Neuron (in vitro differentiated cells): ENCODE results near the gene HNF4A.
"Not testable (repeated sequence)": the region's sequence is repeated elsewhere in the genome, so short reads cannot be mapped to it uniquely, and the experiment has no call there.

ENCODE experiments used
- H2AFZ ChIP-seq: one replicate; pipeline ENCODE4 v1.6.1; 2013; ENCODE audit warnings: low read depth, mild to moderate bottlenecking, inconsistent platforms, low read length, moderate library complexity
- H3K27me3 ChIP-seq: one replicate; pipeline ENCODE4 v1.6.1; 2013; ENCODE audit warnings: low read length; ENCODE audit not compliant: insufficient read depth
- H3K36me3 ChIP-seq: one replicate; pipeline ENCODE4 v1.6.1; 2013; ENCODE audit warnings: low read length; ENCODE audit not compliant: insufficient read depth
- H3K4me1 ChIP-seq: one replicate; pipeline ENCODE4 v1.6.1; 2013; ENCODE audit warnings: low read length; ENCODE audit not compliant: insufficient read depth
- H3K4me3 ChIP-seq: 2 replicates; pipeline ENCODE4 v1.5.1; 2013; ENCODE audit warnings: mild to moderate bottlenecking, low read length, moderate library complexity
- H3K9me3 ChIP-seq: one replicate; pipeline ENCODE4 v1.6.1; 2013; ENCODE audit warnings: low read length

Gene HNF4A

GRCh38 chr20:44463466-44463865, 108.0 kb downstream of the HNF4A start:
- Histone ChIP-seq H3K4me3 (no peak overlapping the region), H3K4me1 (peaks cover 3% of the 10 kb centered on the region), H2AFZ (no peak overlapping the region), H3K36me3 (no peaks in the 10 kb centered on the region), H3K27me3 (no peaks in the 10 kb centered on the region), H3K9me3 (no peaks in the 10 kb centered on the region)

GRCh38 chr20:44464514-44464913, 109.0 kb downstream of the HNF4A start:
- Histone ChIP-seq H3K4me1 (peaks cover 3% of the 10 kb centered on the region), H3K27me3 (no peaks in the 10 kb centered on the region), H3K9me3 (no peaks in the 10 kb centered on the region), H3K4me3 (no peak overlapping the region), H2AFZ (no peak overlapping the region), H3K36me3 (no peaks in the 10 kb centered on the region)

GRCh38 chr20:44465001-44465560, 109.6 kb downstream of the HNF4A start:
- H2AFZ ChIP-seq: no peak overlapping the region
- H3K4me1 ChIP-seq: peaks cover 3% of the 10 kb centered on the region
- H3K4me3 ChIP-seq: no peak overlapping the region
- no peaks in the 10 kb centered on the region for H3K27me3 ChIP-seq
- no peaks in the 10 kb centered on the region for H3K9me3 ChIP-seq
- H3K36me3 ChIP-seq: no peaks in the 10 kb centered on the region

- Histone ChIP-seq H3K9me3 (no peaks in the 10 kb centered on the region), H3K4me1 (no peaks in the 10 kb centered on the region), H3K4me3 (no peak overlapping the region), H2AFZ (no peak overlapping the region), H3K36me3 (no peaks in the 10 kb centered on the region), H3K27me3 (no peaks in the 10 kb centered on the region)
Observed at GRCh38 chr20:44467289-44467883, 111.9 kb downstream of the HNF4A start.

- no peaks in the 10 kb centered on the region for H3K27me3 ChIP-seq
- no peaks in the 10 kb centered on the region for H3K4me1 ChIP-seq
- no peaks in the 10 kb centered on the region for H3K36me3 ChIP-seq
- no peak overlapping the region for H3K4me3 ChIP-seq
- no peak overlapping the region for H2AFZ ChIP-seq
- H3K9me3 ChIP-seq: no peaks in the 10 kb centered on the region
Observed at GRCh38 chr20:44468044-44468782, 112.7 kb downstream of the HNF4A start.

- no peak overlapping the region for H3K4me3 ChIP-seq
- H3K36me3 ChIP-seq: no peaks in the 10 kb centered on the region
- H3K27me3 ChIP-seq: no peaks in the 10 kb centered on the region
- no peak overlapping the region for H2AFZ ChIP-seq
- H3K9me3 ChIP-seq: no peaks in the 10 kb centered on the region
- H3K4me1 ChIP-seq: no peaks in the 10 kb centered on the region
Observed at GRCh38 chr20:44470327-44470726, 114.8 kb downstream of the HNF4A start.

GRCh38 chr20:44471481-44471882, 116.0 kb downstream of the HNF4A start:
- Histone ChIP-seq H3K4me1 (peaks cover 4% of the 10 kb centered on the region), H3K27me3 (no peaks in the 10 kb centered on the region), H3K9me3 (no peaks in the 10 kb centered on the region), H3K36me3 (no peaks in the 10 kb centered on the region), H2AFZ (no peak overlapping the region), H3K4me3 (no peak overlapping the region)

GRCh38 chr20:44472283-44472682, 116.8 kb downstream of the HNF4A start:
- H3K4me1 ChIP-seq, H3K27me3 ChIP-seq, H3K36me3 ChIP-seq, H3K4me3 ChIP-seq, H2AFZ ChIP-seq, H3K9me3 ChIP-seq: not testable (repeated sequence)

GRCh38 chr20:44475372-44475693, 119.8 kb downstream of the HNF4A start:
- H3K4me1 ChIP-seq: peaks cover 5% of the 10 kb centered on the region
- H3K9me3 ChIP-seq: no peaks in the 10 kb centered on the region
- no peaks in the 10 kb centered on the region for H3K27me3 ChIP-seq
- H3K36me3 ChIP-seq: peaks cover 3% of the 10 kb centered on the region
- H3K4me3 ChIP-seq: peak overlapping the region; percentile 75
- H2AFZ ChIP-seq: peak overlapping the region; percentile 86

GRCh38 chr20:44475694-44476560, 120.4 kb downstream of the HNF4A start, which contains the start of gene TTPAL:
Gene TTPAL (plus strand): TSS chr20:44475874. CDS start chr20:44480000, 4,126 bp downstream.
- H3K36me3 ChIP-seq: peaks cover 8% of the 10 kb centered on the region
- peak within 1 kb of the TSS; percentile 86 for H2AFZ ChIP-seq
- peak within 1 kb of the TSS; percentile 75 for H3K4me3 ChIP-seq
- peaks cover 5% of the 10 kb centered on the region for H3K4me1 ChIP-seq
- no peaks in the 10 kb centered on the region for H3K9me3 ChIP-seq
- no peaks in the 10 kb centered on the region for H3K27me3 ChIP-seq

- Histone ChIP-seq H3K4me3 (no peak overlapping the region), H3K9me3 (no peaks in the 10 kb centered on the region), H3K27me3 (no peaks in the 10 kb centered on the region), H3K36me3 (peaks cover 19% of the 10 kb centered on the region), H3K4me1 (peaks cover 5% of the 10 kb centered on the region), H2AFZ (no peak overlapping the region)
Observed at GRCh38 chr20:44477151-44477550, 121.7 kb downstream of the HNF4A start.

- no peak overlapping the region for H3K4me3 ChIP-seq
- H3K27me3 ChIP-seq: no peaks in the 10 kb centered on the region
- H2AFZ ChIP-seq: no peak overlapping the region
- peaks cover 22% of the 10 kb centered on the region for H3K36me3 ChIP-seq
- no peaks in the 10 kb centered on the region for H3K9me3 ChIP-seq
- peaks cover 5% of the 10 kb centered on the region for H3K4me1 ChIP-seq
Observed at GRCh38 chr20:44478206-44478605, 122.7 kb downstream of the HNF4A start.

GRCh38 chr20:44479643-44480042, 124.1 kb downstream of the HNF4A start:
- Histone ChIP-seq H3K9me3 (no peaks in the 10 kb centered on the region), H3K4me1 (peaks cover 5% of the 10 kb centered on the region), H3K27me3 (no peaks in the 10 kb centered on the region), H2AFZ (no peak overlapping the region), H3K36me3 (peaks cover 35% of the 10 kb centered on the region), H3K4me3 (no peak overlapping the region)
